Measurements from ENCODE around the gene EXD2.

GRCh38 chr14:69226736-69227135 lies 35.4 kb downstream of the EXD2 start:
- TF ChIP-seq, protein P1, sequence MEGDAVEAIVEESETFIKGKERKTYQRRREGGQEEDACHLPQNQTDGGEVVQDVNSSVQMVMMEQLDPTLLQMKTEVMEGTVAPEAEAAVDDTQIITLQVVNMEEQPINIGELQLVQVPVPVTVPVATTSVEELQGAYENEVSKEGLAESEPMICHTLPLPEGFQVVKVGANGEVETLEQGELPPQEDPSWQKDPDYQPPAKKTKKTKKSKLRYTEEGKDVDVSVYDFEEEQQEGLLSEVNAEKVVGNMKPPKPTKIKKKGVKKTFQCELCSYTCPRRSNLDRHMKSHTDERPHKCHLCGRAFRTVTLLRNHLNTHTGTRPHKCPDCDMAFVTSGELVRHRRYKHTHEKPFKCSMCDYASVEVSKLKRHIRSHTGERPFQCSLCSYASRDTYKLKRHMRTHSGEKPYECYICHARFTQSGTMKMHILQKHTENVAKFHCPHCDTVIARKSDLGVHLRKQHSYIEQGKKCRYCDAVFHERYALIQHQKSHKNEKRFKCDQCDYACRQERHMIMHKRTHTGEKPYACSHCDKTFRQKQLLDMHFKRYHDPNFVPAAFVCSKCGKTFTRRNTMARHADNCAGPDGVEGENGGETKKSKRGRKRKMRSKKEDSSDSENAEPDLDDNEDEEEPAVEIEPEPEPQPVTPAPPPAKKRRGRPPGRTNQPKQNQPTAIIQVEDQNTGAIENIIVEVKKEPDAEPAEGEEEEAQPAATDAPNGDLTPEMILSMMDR (IDR thresholded peaks at IDR 0.05), result no peak
- TF ChIP-seq POLR2A (IDR thresholded peaks at IDR 0.05) (no peak), POLR2AphosphoS5 (IDR thresholded peaks at IDR 0.05) (no peak), EP300 (IDR thresholded peaks at IDR 0.05) (no peak)

All from upper lobe of left lung (tissue), 4 donors.